Activated naive CD8-positive, alpha-beta T cell treated with anti-CD3 and anti-CD28 coated beads, Interleukin-2, amount 10 ng/mL, durations not matched to agents 7 days and 5 days (primary cell): ENCODE data around the gene ZNF592. TPM values are rescaled to one million over a fixed set of nuclear protein-coding genes. Genes with fewer than 3 reads are reported as not detected.
A peak's percentile ranks its signal among the peaks of the same experiment; 100 is the strongest.

Source experiments
- ATAC-seq: fragments of 150-1000 bp; cut with Tn5 transposase; one replicate; pipeline ENCODE4 v1.10.0; 2021; ENCODE audit warnings: low read depth, moderate library complexity
- POLR2A ChIA-PET: fragments of 350-600 bp; sonication (Branson Sonifier 250); formaldehyde crosslinking; loops from one replicate; lab custom pipeline; 2021; ENCODE audit warnings: antibody characterized with exemption; lab: Charles Lee
- DNase-seq: peaks from one replicate; pipeline ENCODE4 v3.0.0; 2021
- H3K27ac Mint-ChIP-seq: one replicate; pipeline ENCODE4 v1.8.0; 2022; ENCODE audit warnings: mild to moderate bottlenecking, mixed read lengths
- H3K27me3 Mint-ChIP-seq: one replicate; pipeline ENCODE4 v1.8.0; 2022; ENCODE audit warnings: mild to moderate bottlenecking, moderate library complexity, mixed read lengths
- H3K36me3 Mint-ChIP-seq: one replicate; pipeline ENCODE4 v1.8.0; 2021; ENCODE audit warnings: mild to moderate bottlenecking, mixed read lengths
- H3K4me1 Mint-ChIP-seq: one replicate; pipeline ENCODE4 v1.8.0; 2021; ENCODE audit warnings: mixed read lengths
- H3K4me3 Mint-ChIP-seq: one replicate; pipeline ENCODE4 v1.8.0; 2022; ENCODE audit warnings: mild to moderate bottlenecking, moderate library complexity, mixed read lengths
- H3K9me3 Mint-ChIP-seq: one replicate; pipeline ENCODE4 v1.8.0; 2021; ENCODE audit warnings: mixed read lengths
- total RNA-seq, 2 experiments: library from RNA; stranded (reverse); gene quantifications; one replicate each; pipeline ENCODE4 v1.2.3, GENCODE V29; 2021

ZNF592 gene
- total RNA-seq, 2 experiments from 2014 or later = 35.6 TPM

DNA sequence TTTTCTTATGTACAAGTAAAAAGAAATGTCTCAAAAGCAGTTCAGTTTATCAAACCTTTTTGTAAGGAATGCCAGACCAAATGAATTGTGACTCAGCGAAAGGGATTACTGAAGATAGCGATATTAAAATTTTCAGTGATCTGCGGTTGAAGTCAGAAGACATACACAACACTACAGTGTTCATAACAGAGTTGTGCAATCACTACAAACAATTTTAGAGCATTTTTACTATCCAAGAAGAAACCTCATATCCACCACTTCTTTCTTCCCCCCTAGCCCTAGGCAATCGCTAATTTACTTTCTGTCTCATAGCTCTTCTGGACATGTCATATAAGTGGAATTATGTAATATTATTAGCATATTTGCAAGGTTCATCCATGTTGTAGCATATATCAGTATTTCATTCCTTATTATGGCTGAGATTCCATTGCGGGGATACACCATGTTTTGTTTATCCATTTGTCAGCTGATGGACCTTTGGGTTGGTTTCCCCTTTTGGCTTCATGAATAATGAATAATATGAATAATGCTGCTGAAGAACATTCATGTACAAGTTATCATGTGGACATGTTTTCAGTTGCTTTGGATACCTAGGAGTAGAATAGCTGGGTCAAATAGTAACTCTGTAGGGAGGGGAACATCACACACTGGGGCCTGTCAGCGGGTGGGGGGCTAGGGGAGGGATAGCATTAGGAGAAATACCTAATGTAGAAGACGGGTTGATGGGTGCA, 45.2 kb downstream of the ZNF592 start:
- H3K36me3 Mint-ChIP-seq = peaks cover 22% of the 10 kb centered on the region
- no peak overlapping the region for H3K27ac Mint-ChIP-seq
- POLR2A ChIA-PET = interaction anchor here (0.6 kb wide), 1 partner anchor 526 kb away, joined by 5 read pairs; no protein-coding TSS in a partner anchor

GRCh38 chr15:84794162-84794547, 45.8 kb downstream of the ZNF592 start:
- H3K36me3 Mint-ChIP-seq = peaks cover 21% of the 10 kb centered on the region
- POLR2A ChIA-PET = interaction anchor here (0.6 kb wide), 1 partner anchor 525 kb away, joined by 5 read pairs; no protein-coding TSS in a partner anchor
- peaks cover 4% of the 10 kb centered on the region for H3K4me1 Mint-ChIP-seq
- no peaks in the 10 kb centered on the region for H3K9me3 Mint-ChIP-seq
- no peak for DNase-seq
- no peak overlapping the region for H3K4me3 Mint-ChIP-seq
- no peak overlapping the region for H3K27ac Mint-ChIP-seq
- H3K27me3 Mint-ChIP-seq = no peaks in the 10 kb centered on the region
- no peak for ATAC-seq

More for the DNA sequence above, 45.2 kb downstream of the ZNF592 start:
- Mint-ChIP-seq H3K4me1 (peaks cover 4% of the 10 kb centered on the region), H3K9me3 (no peaks in the 10 kb centered on the region), H3K4me3 (no peak overlapping the region), H3K27me3 (no peaks in the 10 kb centered on the region)
- ATAC-seq (no peak), DNase-seq (no peak)

- POLR2A ChIA-PET = no interaction called here
- Mint-ChIP-seq H3K27me3 (no peaks in the 10 kb centered on the region), H3K4me1 (peaks cover 4% of the 10 kb centered on the region), H3K36me3 (peaks cover 21% of the 10 kb centered on the region), H3K4me3 (no peak overlapping the region), H3K27ac (no peak overlapping the region), H3K9me3 (no peaks in the 10 kb centered on the region)
- no peak for ATAC-seq
- DNase-seq = no peak
These were observed 46.8 kb downstream of the ZNF592 start for GRCh38 chr15:84795186-84795585.

DNA sequence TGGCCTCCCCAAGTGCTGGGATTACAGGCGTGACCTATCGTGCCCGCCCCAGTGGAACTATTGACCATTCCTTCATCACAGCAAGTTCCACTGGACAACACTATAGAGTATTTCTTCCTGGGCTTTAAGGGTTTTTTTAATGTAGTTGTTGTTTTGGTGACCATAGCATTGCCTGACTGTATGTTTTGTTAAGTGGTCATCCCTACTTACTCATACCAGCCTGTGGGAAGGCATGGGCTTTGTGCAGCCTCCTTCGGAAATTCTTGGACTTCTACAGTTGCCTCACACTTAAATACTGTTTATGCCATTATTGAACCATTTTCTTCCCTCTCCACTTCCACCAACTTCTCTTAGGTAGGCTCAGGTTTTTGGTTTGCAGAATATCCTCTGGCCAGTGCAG, 48.8 kb downstream of the ZNF592 start:
- no peaks in the 10 kb centered on the region for H3K9me3 Mint-ChIP-seq
- H3K36me3 Mint-ChIP-seq = peaks cover 16% of the 10 kb centered on the region
- no peak for ATAC-seq
- no peak overlapping the region for H3K27ac Mint-ChIP-seq
- POLR2A ChIA-PET = no interaction called here
- H3K27me3 Mint-ChIP-seq = no peaks in the 10 kb centered on the region
- no peaks in the 10 kb centered on the region for H3K4me1 Mint-ChIP-seq
- no peak for DNase-seq
- H3K4me3 Mint-ChIP-seq = no peak overlapping the region

- no peak overlapping the region for H3K27ac Mint-ChIP-seq
These were observed 49.4 kb downstream of the ZNF592 start for GRCh38 chr15:84797801-84798200.

GRCh38 chr15:84798436-84798946, 50.1 kb downstream of the ZNF592 start:
- Mint-ChIP-seq H3K36me3 (peaks cover 15% of the 10 kb centered on the region), H3K4me3 (no peak overlapping the region), H3K4me1 (no peaks in the 10 kb centered on the region), H3K9me3 (no peaks in the 10 kb centered on the region), H3K27ac (no peak overlapping the region), H3K27me3 (no peaks in the 10 kb centered on the region)
- ATAC-seq (no peak), DNase-seq (no peak)
- POLR2A ChIA-PET = no interaction called here

More at GRCh38 chr15:84797801-84798200, 49.4 kb downstream of the ZNF592 start:
- Mint-ChIP-seq H3K36me3 (peaks cover 15% of the 10 kb centered on the region), H3K4me1 (no peaks in the 10 kb centered on the region), H3K27me3 (no peaks in the 10 kb centered on the region), H3K9me3 (no peaks in the 10 kb centered on the region), H3K4me3 (no peak overlapping the region)
- DNase-seq (no peak), ATAC-seq (no peak)
- POLR2A ChIA-PET = no interaction called here

DNA sequence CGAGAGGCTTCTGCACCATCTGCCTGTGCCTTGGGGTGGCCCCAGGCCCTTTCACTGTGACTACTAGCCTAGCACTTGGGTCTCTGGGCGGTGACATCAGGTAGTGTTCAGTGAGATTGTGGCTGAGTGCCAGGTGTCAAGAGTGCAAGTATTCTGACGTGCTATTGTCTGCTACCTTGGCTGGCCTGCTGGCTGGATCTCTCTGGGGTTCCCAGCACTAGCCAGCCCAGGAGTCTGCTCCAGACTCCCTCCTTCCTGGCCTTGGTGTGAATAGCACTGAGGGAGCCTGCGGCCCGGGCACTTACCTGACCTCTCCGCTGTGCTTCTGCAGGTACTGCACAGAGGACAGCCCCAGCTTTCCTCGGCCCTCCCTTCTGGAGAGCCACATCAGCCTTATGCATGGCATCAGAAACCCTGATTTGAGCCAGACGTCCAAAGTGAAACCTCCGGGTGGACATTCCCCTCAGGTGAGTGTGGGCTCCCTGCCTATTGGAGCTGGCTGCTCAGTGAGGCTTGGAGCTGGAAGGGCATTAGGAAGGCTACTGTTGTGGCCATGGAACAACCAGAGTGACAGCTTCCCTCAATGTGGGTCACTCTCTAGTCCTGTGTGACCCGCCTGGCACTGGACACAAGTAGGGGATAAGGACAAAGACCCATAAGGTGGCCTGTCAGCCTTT, 51.3 kb downstream of the ZNF592 start:
- no peaks in the 10 kb centered on the region for H3K9me3 Mint-ChIP-seq
- H3K27ac Mint-ChIP-seq = no peak overlapping the region
- DNase-seq (no peak), ATAC-seq (no peak)
- H3K27me3 Mint-ChIP-seq = no peaks in the 10 kb centered on the region
- H3K4me3 Mint-ChIP-seq = no peak overlapping the region
- POLR2A ChIA-PET = interaction anchor here (0.6 kb wide), 1 partner anchor 65 kb away, joined by 3 read pairs; no protein-coding TSS in a partner anchor
- peaks cover 15% of the 10 kb centered on the region for H3K36me3 Mint-ChIP-seq
- H3K4me1 Mint-ChIP-seq = no peaks in the 10 kb centered on the region

DNA sequence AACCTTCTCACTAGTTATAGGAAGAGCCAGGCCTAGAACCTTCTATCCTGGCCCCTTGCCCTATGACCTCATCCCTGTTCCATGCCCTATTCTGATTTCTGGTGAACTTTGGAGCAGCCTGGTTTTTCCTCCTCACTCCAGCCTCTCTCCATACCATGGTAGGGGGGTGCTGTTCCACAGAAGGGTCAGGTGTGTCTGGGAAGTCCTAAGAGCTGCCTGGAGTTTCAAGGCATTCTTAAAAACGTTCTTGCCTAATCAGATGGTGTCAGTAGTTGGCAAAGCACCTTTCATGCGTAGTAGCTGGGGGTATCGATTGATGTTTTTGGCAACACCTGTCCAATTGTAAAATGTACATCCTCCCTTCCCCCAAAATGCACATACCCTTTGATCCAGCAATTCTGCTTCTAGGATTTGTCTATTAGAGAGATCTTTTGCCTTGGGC, 52.0 kb downstream of the ZNF592 start:
- POLR2A ChIA-PET = no interaction called here
- DNase-seq = no peak
- H3K9me3 Mint-ChIP-seq = no peaks in the 10 kb centered on the region
- H3K36me3 Mint-ChIP-seq = peaks cover 15% of the 10 kb centered on the region
- H3K4me3 Mint-ChIP-seq = no peak overlapping the region
- peak overlapping the region; percentile 9 for H3K27ac Mint-ChIP-seq
- no peak for ATAC-seq
- no peaks in the 10 kb centered on the region for H3K4me1 Mint-ChIP-seq
- H3K27me3 Mint-ChIP-seq = no peaks in the 10 kb centered on the region

GRCh38 chr15:84804005-84804900, 55.9 kb downstream of the ZNF592 start:
- Mint-ChIP-seq H3K4me1 (no peaks in the 10 kb centered on the region), H3K27ac (no peak overlapping the region), H3K36me3 (peaks cover 13% of the 10 kb centered on the region), H3K4me3 (no peak overlapping the region), H3K9me3 (no peaks in the 10 kb centered on the region), H3K27me3 (no peaks in the 10 kb centered on the region)
- ATAC-seq = no peak
- DNase-seq = no peak
- POLR2A ChIA-PET = no interaction called here

DNA sequence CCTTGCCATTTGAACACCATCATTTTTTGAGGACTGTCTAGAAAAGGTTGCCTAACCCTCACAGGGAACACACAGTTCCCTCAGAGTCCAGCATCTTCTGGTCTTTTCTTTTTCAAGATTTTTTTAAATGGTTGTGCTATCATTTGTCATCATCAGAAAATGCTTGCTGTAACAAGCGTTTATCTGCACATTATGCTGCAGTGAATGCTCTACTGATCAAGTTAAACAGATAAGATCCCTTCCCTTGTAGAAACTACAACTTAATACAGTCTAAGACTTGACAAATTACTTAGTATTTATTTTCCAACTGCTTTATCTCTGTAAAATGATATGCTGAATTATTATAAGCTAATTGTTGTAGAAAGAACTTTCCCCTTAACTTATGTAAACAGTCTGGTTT, 56.8 kb downstream of the ZNF592 start:
- Mint-ChIP-seq H3K36me3 (peaks cover 15% of the 10 kb centered on the region), H3K27me3 (no peaks in the 10 kb centered on the region), H3K4me3 (no peak overlapping the region), H3K9me3 (no peaks in the 10 kb centered on the region), H3K27ac (no peak overlapping the region), H3K4me1 (no peaks in the 10 kb centered on the region)
- DNase-seq (no peak), ATAC-seq (no peak)
- POLR2A ChIA-PET = no interaction called here

DNA sequence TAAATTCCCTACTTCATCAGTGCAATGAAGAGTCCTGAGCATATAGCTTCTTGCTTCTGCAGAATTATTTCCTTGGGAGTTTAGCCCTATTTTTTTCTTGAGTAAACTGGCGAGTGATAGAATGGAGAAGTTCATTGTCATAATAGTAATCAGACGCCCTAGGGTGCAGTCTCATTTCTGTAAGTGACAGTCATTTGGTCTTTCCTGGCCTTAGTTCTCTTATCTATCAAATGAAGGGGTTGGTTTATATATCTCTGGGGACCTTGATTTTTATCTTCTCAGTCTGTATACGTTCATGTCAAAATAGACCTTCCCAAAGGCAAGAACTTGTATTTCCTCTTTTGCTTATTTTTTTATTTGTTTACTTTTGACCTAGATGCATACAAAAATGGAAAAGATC, 58.8 kb downstream of the ZNF592 start:
- Mint-ChIP-seq H3K27me3 (no peaks in the 10 kb centered on the region), H3K27ac (no peak overlapping the region), H3K4me1 (no peaks in the 10 kb centered on the region), H3K9me3 (no peaks in the 10 kb centered on the region), H3K36me3 (peaks cover 12% of the 10 kb centered on the region), H3K4me3 (no peak overlapping the region)
- POLR2A ChIA-PET = no interaction called here
- DNase-seq = no peak
- ATAC-seq = no peak

DNA sequence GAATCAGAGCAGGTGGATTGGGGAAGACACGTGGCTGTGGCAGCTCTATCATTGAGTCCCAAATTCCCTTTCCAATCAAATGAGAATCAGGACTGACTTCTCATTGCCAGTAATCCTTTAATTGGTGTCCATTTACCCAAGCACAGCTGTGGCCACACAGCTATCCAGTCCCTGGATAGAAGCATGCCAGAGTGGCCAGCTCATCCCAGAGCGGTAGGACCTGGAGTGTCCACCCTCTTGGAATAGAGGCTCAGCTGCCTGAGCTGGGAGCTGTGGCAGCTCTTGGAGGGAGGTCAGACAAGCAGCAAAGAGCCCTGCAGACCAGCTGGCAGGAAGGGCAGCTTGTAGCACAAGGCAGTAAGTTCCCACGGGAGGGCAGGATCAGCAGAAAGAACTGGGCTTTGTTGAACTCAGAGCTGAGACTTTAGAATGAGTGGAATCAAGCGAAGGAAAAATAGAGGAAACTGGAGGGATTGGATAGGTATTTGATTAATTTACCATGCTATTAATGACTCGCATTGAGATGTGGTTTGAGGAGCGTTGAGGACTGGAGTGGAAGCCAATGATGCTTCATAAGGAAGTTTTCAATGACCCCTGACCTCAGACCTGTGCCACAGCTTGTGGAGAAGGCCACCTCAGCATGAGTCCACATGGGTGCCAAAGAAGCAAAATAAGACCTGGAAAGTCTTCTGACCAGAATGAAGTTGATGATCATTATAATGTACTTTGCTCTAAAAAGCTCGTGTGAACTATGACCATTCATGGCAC, 61.9 kb downstream of the ZNF592 start:
- Mint-ChIP-seq H3K27me3 (peaks cover 2% of the 10 kb centered on the region), H3K9me3 (no peaks in the 10 kb centered on the region), H3K36me3 (peaks cover 12% of the 10 kb centered on the region), H3K4me1 (no peaks in the 10 kb centered on the region), H3K27ac (peak overlapping the region; percentile 14), H3K4me3 (no peak overlapping the region)
- no peak for DNase-seq
- POLR2A ChIA-PET = no interaction called here
- no peak for ATAC-seq
